ENCODE results near the gene ANKRD9.

The ANKRD9 gene

DNA sequence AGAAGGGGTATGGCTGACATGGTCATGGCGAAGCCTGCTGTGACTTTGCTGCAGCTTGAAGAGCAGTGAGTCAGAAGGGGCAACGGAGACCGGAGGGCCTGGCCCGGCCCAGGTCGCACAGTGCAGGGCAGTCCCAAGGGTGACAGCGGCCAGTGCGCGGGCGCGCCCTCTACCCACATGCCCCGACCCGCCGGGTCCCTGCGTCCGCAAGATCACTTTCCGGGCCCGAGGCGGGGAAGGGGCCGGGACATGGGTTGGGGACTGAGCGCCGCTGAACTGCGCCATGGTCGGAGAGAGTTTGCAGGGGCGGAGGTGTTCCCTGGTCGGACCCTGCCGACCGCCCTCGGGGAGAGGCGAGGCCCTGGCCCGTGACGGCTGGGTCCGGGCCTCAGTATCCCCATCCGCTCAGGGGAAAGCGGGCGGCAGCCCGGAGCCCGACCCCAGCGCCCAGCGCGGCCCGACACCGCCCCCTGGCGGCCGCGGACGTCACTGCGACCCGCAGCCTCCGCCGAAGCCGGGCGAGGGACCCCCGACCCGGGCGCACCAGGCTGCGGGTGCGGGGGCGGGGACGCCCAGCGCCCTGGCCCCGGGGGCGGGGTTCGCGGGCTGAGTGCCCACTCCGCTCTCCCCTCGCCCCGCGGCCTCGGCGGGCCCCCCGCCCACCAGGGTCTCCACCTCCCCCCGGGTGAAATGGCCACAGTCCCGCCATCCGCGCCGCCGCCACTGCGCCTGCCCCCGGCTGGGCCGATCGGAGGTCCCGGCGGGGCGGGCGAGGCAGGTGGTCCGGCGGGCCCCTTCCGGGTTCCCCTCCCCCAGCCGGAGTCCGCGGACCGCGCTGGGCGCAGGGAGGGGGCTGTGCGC is 7.2 kb upstream of the ANKRD9 start:
- Histone ChIP-seq H3K4me3 (peak overlapping the region; percentile 61 to 85 (median 67)), H3K27ac (peak overlapping the region; percentile 40 to 92 (median 78))

DNA sequence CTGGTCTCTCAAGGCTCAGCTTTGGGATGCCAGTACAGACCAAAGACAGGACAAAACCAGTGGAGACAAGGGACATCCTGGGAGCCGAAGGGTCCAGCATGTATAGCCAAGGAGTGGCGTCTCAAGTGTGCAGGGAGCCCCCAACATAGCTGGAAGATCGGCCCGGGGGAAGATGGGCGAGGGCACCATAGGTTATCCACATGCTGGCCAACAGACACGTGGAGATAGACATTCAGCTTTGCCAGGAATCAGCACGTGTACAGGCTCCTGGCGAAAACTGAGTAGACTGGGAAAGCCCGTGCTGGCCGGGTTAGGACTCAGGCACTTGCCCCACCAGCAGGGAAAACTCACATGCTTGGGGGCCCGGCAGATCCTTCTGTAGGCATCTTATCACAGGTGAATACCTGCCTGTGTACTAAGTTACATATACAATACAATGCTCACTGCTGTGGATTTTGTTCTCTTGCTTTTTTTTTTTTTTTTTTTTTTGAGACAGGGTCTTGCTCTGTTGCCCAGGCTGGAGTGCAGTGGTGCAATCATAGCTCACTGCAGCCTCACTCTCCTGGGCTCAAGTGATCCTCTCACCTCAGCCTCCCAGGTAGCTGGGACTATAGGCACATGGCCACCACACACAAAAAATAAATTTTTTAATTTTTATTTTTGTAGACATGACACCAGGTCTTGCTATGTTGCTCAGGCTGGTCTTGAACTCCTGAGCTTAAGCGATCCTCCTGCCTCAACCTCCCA is 5.6 kb upstream of the ANKRD9 start:
- no peak overlapping the region for H3K27ac ChIP-seq
- H3K4me3 ChIP-seq = no peak overlapping the region

- H3K4me3 ChIP-seq = no peak overlapping the region
- no peak overlapping the region for H3K27ac ChIP-seq
Measured at GRCh38 chr14:102513899-102514772, 4.6 kb upstream of the ANKRD9 start.

- no peak overlapping the region for H3K4me3 ChIP-seq
- no peak overlapping the region for H3K27ac ChIP-seq
Measured at GRCh38 chr14:102512793-102513300, 3.3 kb upstream of the ANKRD9 start.

DNA sequence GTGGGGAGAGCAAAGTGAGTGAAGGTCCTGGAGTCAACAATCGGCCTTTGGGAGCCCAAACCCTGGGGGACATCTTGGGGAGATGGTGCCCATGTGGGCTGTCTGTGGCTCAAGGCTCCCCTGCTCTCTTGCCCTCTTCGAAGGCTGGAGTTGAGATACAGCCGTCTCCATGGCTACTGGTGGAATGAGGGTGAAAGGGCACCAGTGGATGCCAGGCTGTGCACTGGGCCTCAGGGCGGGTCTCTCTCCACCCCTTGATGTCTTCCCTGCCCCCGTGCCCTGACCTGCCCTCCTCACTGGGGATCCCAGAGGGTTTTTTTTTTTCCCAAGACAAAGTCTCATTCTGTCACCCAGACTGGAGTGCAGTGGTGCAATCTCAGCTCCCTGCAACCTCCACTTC is 2.0 kb upstream of the ANKRD9 start:
- H3K27ac ChIP-seq = peak overlapping the region in 5 of 21 experiments; percentile 50 to 91 (median 81)
- no peak overlapping the region for H3K4me3 ChIP-seq

DNA sequence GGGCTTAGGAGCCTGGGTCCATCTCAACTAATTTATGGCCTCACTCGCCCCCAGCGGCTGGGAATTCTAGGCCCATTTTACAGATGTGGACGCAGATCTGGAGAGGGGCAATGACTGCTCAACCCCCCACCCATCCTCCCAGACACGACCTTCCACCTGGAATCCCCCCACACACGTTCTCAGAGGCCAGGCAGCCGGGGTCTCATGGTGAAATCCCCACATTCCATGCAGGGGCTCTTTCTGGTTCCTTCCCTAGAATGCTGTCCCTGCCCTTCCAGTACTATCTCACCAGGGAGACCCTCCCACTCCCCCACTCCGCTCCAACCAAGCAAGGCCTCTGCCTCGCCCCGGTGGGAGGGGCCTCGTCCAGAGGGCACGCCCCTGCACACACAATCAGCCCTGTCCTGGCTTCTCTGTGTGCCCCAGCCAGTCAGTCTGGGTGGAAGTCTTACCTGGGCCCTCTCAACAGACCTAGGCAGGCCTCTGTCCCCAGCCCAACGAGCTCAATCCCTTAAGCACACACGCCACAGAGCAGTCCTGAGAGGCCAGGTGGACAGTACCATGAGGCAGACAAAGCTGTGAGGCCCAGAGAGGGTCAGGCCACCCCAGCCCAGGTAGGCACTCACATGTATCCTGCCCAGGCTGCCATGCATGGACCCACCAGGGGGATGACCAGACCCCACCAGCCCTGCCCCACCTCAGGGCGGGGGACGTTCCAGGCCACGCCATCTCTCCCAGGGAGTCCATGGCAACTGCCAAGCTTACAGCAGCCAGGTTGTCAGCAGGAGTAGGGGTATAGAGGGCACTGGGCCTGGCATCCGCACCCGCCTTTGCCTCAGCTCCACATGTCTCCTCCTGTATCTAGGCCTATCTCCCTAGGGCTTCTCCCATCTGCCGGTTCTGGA is 1.3 kb upstream of the ANKRD9 start:
- Histone ChIP-seq H3K27ac (peak overlapping the region in 19 of 21 experiments; percentile 41 to 91 (median 82)), H3K4me3 (peak overlapping the region in 6 of 7 experiments; percentile 52 to 64 (median 57))

GRCh38 chr14:102508774-102509745 is 516 bp downstream of the ANKRD9 start:
- Histone ChIP-seq H3K4me3 (peak overlapping the region; percentile 26 to 64 (median 53)), H3K27ac (peak overlapping the region; percentile 19 to 93 (median 76))

- H3K4me3 ChIP-seq = peak overlapping the region in 6 of 7 experiments; percentile 26 to 64 (median 57)
- H3K27ac ChIP-seq = peak overlapping the region in 17 of 21 experiments; percentile 19 to 93 (median 83)
Measured at GRCh38 chr14:102508410-102508773, 1.2 kb downstream of the ANKRD9 start.

DNA sequence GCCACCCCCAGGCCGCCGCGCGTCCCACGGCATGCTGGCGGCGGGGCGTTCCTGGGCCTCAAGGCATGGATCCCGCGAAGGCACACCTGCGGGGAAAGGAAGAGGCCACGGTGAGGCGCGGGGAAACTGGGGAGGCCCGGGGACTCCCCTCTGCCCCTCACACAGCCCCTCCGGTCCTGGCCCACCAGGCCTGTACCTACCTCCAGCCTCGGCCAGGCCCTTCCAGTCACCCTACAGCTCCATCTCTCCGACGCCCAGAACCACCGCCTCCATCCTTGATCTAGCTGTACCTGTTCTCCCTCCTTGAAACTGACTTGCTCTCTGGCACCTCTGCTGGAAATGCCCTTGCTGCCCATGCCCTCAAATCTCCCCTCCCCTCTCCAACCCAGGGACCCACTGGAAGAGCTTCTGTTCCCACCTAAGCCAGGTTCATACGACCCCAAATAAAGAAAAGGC is 1.7 kb downstream of the ANKRD9 start:
- Histone ChIP-seq H3K4me3 (peak overlapping the region in 4 of 7 experiments; percentile 6 to 64 (median 61)), H3K27ac (peak overlapping the region in 13 of 21 experiments; percentile 73 to 93 (median 90))

GRCh38 chr14:102507081-102507856 is 2.3 kb downstream of the ANKRD9 start:
- H3K4me3 ChIP-seq = peak overlapping the region in 2 of 7 experiments; percentile 61 to 64
- H3K27ac ChIP-seq = peak overlapping the region in 5 of 21 experiments; percentile 73 to 91 (median 90)

DNA sequence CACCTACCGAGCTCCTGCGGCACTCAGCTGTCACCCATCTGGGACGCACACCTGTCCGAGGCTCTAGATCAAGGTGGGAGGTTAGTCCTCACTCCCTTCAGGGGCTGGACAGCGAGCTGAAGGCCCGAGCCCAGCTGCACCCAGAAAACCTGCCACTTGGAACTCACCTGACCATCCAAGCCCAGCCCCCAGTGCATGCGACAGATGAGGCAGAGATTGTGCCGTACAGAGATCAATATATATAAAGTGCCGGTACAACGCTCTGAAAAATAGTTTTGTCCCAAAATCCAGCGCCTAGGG is 3.0 kb downstream of the ANKRD9 start:
- Histone ChIP-seq H3K4me3 (no peak overlapping the region), H3K27ac (no peak overlapping the region)

DNA sequence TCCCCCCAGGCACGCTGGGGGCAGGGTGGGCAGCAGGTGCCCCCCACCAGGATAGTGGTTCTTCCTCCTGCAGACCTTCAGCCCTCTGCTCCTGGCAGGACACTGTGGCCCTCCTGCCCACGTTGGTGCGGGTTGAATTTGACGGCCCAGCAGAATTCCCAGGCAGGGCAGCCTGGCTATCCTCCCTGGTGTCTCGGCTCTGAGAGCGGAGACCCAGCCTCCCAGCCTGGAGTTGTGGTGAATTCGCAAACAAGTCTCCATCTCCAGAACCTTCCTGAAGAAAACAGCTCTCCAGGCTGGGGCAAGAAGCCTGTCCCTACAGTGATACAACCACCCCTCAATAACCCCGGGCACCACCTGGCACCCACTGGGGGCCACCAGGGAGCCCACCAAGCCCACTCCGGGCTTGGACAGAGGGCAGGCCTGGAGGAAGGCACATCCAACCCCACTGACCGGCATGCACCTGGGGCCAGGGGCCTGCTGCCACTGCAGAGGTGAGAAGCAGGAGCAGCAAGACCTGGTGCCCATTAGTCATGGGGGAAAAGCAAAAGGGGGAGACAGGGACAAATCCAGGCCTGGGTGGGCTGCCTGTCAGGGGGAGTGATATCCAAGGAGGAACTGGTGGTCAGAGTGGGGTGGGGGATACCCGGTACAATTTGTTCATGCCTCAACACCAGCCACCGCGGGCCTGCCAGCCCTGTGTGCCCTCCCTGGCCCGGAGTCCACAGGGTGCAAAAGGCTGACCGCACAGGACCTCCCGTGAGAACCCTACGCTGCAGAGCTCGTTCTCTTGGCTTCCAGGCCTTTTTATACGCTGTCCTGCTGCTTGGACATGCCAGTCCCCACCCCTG is 3.6 kb downstream of the ANKRD9 start:
- peak overlapping the region in 4 of 21 experiments; percentile 5 to 80 (median 31) for H3K27ac ChIP-seq

DNA sequence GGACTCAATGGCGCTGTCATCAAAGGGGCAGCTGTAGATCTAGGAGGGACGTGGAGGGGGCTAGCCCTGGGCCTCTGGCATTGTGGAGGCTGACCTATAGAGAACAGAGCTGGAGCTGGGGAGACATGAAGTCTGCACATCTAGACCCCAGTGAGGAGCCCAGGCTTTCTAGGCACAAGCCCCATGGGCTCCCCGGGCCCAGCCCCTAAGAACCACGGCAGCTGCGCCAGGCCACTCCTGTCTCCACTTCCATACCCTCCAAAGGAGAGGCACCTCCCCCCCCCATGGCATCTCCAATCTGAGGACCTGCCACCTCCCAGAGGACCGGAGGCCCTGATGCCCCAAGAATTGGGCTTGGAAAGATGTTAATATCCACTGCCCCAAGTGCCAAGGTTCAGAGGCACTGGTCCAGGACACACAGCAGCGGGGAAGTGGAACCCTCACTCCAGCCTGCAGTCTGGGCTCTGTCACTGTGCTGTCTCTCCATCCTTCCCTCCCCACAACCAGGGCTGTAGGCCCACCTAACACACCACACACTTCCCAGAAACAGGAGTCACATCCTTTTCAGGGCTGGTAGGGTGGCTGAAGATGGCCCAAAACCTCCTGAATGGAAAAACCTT is 4.5 kb downstream of the ANKRD9 start:
- Histone ChIP-seq H3K4me3 (no peak overlapping the region), H3K27ac (peak overlapping the region in 5 of 21 experiments; percentile 5 to 80 (median 45))

More for the DNA sequence above, 3.6 kb downstream of the ANKRD9 start:
- no peak overlapping the region for H3K4me3 ChIP-seq

- no peak overlapping the region for H3K4me3 ChIP-seq
- H3K27ac ChIP-seq = peak overlapping the region in 10 of 21 experiments; percentile 0 to 80 (median 35)
Measured at GRCh38 chr14:102504328-102504999, 5.1 kb downstream of the ANKRD9 start.

Data from skin epidermis (tissue), 12 donors.